Ovary (tissue), 9 donors: ENCODE results near the gene LRRC75A. TPM values are rescaled to one million over a fixed set of nuclear protein-coding genes. Genes with fewer than 3 reads are reported as not detected.

Source experiments
- DNase-seq, 5 donors: peaks; one replicate each; pipeline ENCODE4 v3.0.0-alpha.2; 2019 to 2020
- H3K27ac ChIP-seq, 2 donors: fragments of 200-600 bp; one replicate each; pipeline versions ENCODE4 v1.5.1 to v1.8.0; 2019 to 2022
- H3K27me3 ChIP-seq: fragments of 200-600 bp; one replicate; pipeline ENCODE4 v1.8.0; 2022
- H3K36me3 ChIP-seq: fragments of 200-600 bp; sonication (generic); one replicate; pipeline ENCODE4 v1.5.1; 2019
- H3K4me1 ChIP-seq: one replicate; pipeline ENCODE4 v1.8.1; 2013; ENCODE audit warnings: mild to moderate bottlenecking, moderate library complexity; ENCODE audit not compliant: insufficient read depth
- H3K4me3 ChIP-seq: fragments of 200-600 bp; sonication (generic); one replicate; pipeline ENCODE4 v1.5.1; 2017
- H3K9me3 ChIP-seq, 2 donors: fragments of 200-600 bp in 1 of 2; sonication (generic) in 1 of 2; one replicate each; pipeline versions ENCODE4 v1.5.1 to v1.8.1; 2013 to 2019; ENCODE audit warnings: mild to moderate bottlenecking in 1 of 2, moderate library complexity in 1 of 2
- EP300 ChIP-seq: sonication (generic); formaldehyde crosslinking; IDR thresholded peaks from one replicate; pipeline ENCODE4 v1.6.1; 2017; ENCODE audit warnings: antibody characterized with exemption
- POLR2A ChIP-seq: fragments of 450-650 bp; IDR thresholded peaks from one replicate; pipeline ENCODE4 v1.6.1; 2017; ENCODE audit warnings: antibody characterized with exemption, mild to moderate bottlenecking, moderate library complexity
- WGBS, 3 donors: extraction: QIAGEN DNeasy Blood & Tissue Kit in 1 of 3; methylation state at CpG; one replicate each; pipeline versions ENCODE4 v1.1.5 to v1.1.7; 2013 to 2017; 5-methylcytosine and 5-hydroxymethylcytosine counted together
- intact Hi-C, 4 donors: fragments of 100-400 bp; cut with DNase I; formaldehyde crosslinking; loops; one replicate each; pipeline versions ENCODE4 v1.11.0 to v1.15.1; 2022 to 2023
- polyA plus RNA-seq, 2 donors: library from polyadenylated mRNA; stranded (reverse); fragments of 200-250 nt in 1 of 2; fragments of 350-450 nt in 1 of 2; fragmentation: Illumina TruSeq in 1 of 2; extraction: RNeasy Lipid Tissue Mini Kit (QIAGEN cat#74804) in 1 of 2; gene quantifications; one replicate each; pipeline ENCODE4 v1.2.3, GENCODE V29; 2013 to 2014
- total RNA-seq, 7 donors: library from RNA; depleted of rRNA in 2 of 7; stranded (reverse); fragments of >200 nt in 2 of 7; fragmentation: NEBNext Ultra II Directional in 3 of 7; extraction: Animal tissue kit (Norgen Biotek cat#: 25700) in 3 of 7; gene quantifications; one replicate each; pipeline versions ENCODE4 v1.1.0 to v1.2.4, GENCODE V29; 2016 to 2023
- TF ChIP-seq, protein P1 (sequence below), 3 donors: fragments of 450-650 bp in 2 of 3; fragments of 200-600 bp in 1 of 3; IDR thresholded peaks; one replicate each; pipeline versions ENCODE4 v1.5.1 to v1.8.0; 2016 to 2022; ENCODE audit warnings: antibody characterized with exemption in 3 of 3, mild to moderate bottlenecking in 1 of 3
- donor health status: DM: no; HTN: no; CAD: no; lungs with moderate emphysema.
- donor health status: DM: no; HTN: no; CAD: no.
- donor health status: Bipolar disorder and iron deficiency.
- donor health status: DM: yes; HTN: yes; CAD: no.
- donor health status: DM: no; HTN: no; CAD: no.
- donor health status: DM: yes; HTN: yes; CAD: no.

The LRRC75A gene
- total and polyA plus RNA-seq, 9 donors = 1.0 to 12.5 (median 4.1) TPM

DNA sequence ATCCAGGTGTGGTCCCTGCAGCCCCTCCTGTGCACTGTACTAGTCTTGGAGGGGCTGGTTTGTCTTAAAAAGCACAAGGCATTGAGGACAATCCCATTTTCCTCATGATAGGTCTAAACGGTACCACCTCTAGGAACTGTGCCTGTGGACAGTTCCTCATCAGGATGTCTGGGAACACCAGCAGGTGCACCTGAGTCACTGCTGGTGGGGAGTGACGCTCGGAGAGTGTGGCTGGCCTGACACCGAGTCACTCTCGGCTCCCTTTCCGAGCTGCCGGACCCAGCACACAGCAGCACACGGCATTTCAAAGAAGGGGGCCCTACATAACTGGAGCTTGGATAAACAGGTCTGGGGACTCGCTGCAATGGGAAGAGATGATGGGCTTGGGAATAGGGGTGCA is 25.6 kb downstream of the LRRC75A start:
- H3K4me3 ChIP-seq = no peak overlapping the region
- no peaks in the 10 kb centered on the region for H3K36me3 ChIP-seq
- no peaks in the 10 kb centered on the region for H3K27me3 ChIP-seq
- no peak for DNase-seq
- intact Hi-C loops = no loop called here
- no peak overlapping the region for H3K27ac ChIP-seq
- WGBS, 3 donors = 80 to 95% (median 86%) methylated on average over 9 of the region's 9 CpGs
- H3K4me1 ChIP-seq = no peaks in the 10 kb centered on the region
- H3K9me3 ChIP-seq = no peaks in the 10 kb centered on the region
- TF ChIP-seq, protein P1, sequence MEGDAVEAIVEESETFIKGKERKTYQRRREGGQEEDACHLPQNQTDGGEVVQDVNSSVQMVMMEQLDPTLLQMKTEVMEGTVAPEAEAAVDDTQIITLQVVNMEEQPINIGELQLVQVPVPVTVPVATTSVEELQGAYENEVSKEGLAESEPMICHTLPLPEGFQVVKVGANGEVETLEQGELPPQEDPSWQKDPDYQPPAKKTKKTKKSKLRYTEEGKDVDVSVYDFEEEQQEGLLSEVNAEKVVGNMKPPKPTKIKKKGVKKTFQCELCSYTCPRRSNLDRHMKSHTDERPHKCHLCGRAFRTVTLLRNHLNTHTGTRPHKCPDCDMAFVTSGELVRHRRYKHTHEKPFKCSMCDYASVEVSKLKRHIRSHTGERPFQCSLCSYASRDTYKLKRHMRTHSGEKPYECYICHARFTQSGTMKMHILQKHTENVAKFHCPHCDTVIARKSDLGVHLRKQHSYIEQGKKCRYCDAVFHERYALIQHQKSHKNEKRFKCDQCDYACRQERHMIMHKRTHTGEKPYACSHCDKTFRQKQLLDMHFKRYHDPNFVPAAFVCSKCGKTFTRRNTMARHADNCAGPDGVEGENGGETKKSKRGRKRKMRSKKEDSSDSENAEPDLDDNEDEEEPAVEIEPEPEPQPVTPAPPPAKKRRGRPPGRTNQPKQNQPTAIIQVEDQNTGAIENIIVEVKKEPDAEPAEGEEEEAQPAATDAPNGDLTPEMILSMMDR (IDR thresholded peaks at IDR 0.05) = no peak
- TF ChIP-seq EP300 = no peak
- TF ChIP-seq POLR2A = no peak

DNA sequence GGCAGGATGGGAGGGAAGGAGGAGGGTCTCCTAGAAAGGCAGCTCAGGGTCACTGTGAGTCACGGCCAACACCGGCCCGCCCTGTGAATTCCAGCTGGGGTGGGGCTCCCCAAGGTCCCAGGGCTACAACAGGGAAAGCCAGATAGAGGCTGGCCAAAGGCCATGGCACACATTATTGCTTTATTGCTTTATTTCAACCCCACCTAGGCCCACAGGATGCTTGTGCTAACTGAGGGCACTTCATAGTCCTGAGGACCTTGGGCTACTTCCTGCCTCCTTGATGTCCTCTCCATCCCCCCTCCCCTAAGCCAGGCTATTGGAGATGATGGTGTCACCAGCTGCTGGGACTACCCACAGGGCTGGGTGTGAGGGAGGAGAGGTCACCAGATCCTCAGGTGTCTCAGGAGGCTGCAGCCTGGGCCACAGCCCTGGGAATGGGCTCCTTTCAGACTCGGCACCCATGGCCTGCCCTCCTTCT is 26.1 kb downstream of the LRRC75A start:
- H3K27ac ChIP-seq = no peak overlapping the region
- no peaks in the 10 kb centered on the region for H3K36me3 ChIP-seq
- no peak for DNase-seq
- TF ChIP-seq EP300 = no peak
- TF ChIP-seq, protein P1 (IDR thresholded peaks at IDR 0.05) = no peak
- TF ChIP-seq POLR2A = no peak
- H3K9me3 ChIP-seq = no peaks in the 10 kb centered on the region
- no peaks in the 10 kb centered on the region for H3K27me3 ChIP-seq
- WGBS, 3 donors = 36 to 58% (median 44%) methylated on average over 4 of the region's 4 CpGs
- intact Hi-C loops = no loop called here
- H3K4me3 ChIP-seq = no peak overlapping the region
- H3K4me1 ChIP-seq = no peaks in the 10 kb centered on the region

DNA sequence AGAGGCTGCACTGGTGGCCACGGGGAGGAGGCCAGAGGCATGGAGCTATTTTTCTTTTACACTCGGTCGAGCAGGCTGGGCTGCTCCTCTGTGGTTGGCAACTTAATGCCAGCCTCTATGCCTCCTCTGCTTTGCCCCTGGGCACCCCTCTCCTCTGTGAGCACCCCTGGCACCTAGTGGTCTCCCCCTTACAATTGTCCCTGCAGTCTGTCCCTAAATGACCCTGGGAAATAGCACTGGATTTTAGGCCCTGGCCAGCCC is 27.0 kb downstream of the LRRC75A start:
- TF ChIP-seq EP300 = no peak
- no peak for TF ChIP-seq POLR2A
- TF ChIP-seq, protein P1 (IDR thresholded peaks at IDR 0.05) = no peak
- Histone ChIP-seq H3K36me3 (no peaks in the 10 kb centered on the region), H3K9me3 (no peaks in the 10 kb centered on the region), H3K4me1 (no peaks in the 10 kb centered on the region), H3K27ac (no peak overlapping the region), H3K27me3 (no peaks in the 10 kb centered on the region), H3K4me3 (no peak overlapping the region)
- WGBS, 3 donors = 75 to 84% (median 80%) methylated on average over 3 of the region's 3 CpGs
- intact Hi-C loops = no loop called here
- DNase-seq = no peak

DNA sequence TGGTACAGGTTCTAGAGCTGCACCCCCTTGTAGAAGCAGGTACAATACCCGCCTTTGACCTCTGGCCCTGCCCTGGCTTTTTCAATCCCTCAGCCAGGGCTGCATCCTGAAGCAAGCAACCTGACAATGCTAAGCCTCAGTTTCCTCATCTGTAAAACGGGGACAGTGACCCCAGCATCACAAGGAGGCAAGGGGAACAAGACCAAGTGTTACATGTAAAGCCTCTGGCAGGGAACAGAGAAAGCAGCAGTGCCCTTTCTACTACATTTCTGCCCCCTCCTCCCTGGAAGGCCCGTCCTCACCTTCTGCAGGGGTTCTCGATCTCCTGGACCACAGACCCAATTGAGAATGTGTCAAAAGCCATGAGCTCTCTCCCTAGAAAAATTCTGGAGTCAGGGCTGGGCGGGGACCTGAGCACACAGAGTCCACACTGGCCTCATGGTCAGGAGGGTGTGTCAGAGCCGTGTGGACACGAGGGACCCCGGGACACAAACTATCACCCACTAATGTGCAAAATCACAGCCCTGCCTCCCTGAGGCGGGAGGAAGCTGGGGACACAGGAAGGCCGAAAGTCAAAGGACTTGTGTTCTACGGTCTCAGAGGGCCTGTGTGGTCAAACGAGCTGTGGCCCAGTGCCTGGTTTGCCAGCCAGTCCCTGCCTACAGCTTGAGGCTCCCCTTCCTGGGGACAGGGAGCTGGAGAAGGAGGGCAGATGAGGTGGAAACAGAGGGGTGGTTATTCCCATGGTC is 27.5 kb downstream of the LRRC75A start:
- TF ChIP-seq EP300 (no peak), POLR2A (no peak)
- TF ChIP-seq, protein P1 (IDR thresholded peaks at IDR 0.05) = no peak
- Histone ChIP-seq H3K27me3 (no peaks in the 10 kb centered on the region), H3K4me1 (no peaks in the 10 kb centered on the region), H3K36me3 (no peaks in the 10 kb centered on the region), H3K4me3 (no peak overlapping the region), H3K9me3 (no peaks in the 10 kb centered on the region), H3K27ac (no peak overlapping the region)
- intact Hi-C loops = no loop called here
- 79 to 90% (median 85%) methylated on average over 12 of the region's 12 CpGs for WGBS, 3 donors
- no peak for DNase-seq
